ENCODE data around the gene GPR107.

- TF ChIP-seq GATA3 (IDR thresholded peaks at IDR 0.05; ENCODE audit: low read depth, low read length) = no peak
- no peak for TF ChIP-seq GATA2 (IDR thresholded peaks at IDR 0.05; ENCODE audit: low read depth, low read length)
Measured at GRCh38 chr9:130137081-130137640, 83.5 kb downstream of the GPR107 start.
